AG09319 (cell line): ENCODE measurements around the gene TTC27.
"Not testable (repeated sequence)": the region's sequence is repeated elsewhere in the genome, so short reads cannot be mapped to it uniquely, and the experiment has no call there.

Experiments
- DNase-seq: peaks from one replicate; pipeline ENCODE4 v3.0.0-alpha.2; 2010; ENCODE audit warnings: low read depth; ENCODE audit errors: extremely low read depth
- TF ChIP-seq, protein P1 (sequence below): IDR thresholded peaks from 2 replicates; pipeline ENCODE4 v1.5.1; 2011; ENCODE audit warnings: low read depth, mild to moderate bottlenecking, inconsistent platforms, low read length, moderate library complexity

Gene TTC27

DNA sequence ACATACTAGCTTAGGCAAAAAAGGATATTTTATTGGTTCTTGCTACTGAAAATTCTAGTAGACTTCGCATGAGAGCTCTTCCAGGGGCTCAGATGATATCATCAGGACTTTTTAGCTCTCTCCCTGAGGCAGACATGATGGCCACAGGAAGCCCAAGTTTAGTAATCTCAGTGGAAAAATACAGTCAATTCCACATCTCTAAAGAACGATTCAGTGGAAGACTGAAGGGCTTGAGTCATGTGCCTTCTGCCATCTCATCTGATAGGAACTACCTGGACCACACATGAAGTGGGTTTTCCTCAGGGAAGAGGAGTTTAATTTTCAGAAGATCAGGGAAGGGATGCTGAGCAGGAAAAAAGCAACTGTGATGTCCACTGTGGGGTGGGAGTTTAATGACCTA, 117.3 kb downstream of the TTC27 start:
- TF ChIP-seq, protein P1, sequence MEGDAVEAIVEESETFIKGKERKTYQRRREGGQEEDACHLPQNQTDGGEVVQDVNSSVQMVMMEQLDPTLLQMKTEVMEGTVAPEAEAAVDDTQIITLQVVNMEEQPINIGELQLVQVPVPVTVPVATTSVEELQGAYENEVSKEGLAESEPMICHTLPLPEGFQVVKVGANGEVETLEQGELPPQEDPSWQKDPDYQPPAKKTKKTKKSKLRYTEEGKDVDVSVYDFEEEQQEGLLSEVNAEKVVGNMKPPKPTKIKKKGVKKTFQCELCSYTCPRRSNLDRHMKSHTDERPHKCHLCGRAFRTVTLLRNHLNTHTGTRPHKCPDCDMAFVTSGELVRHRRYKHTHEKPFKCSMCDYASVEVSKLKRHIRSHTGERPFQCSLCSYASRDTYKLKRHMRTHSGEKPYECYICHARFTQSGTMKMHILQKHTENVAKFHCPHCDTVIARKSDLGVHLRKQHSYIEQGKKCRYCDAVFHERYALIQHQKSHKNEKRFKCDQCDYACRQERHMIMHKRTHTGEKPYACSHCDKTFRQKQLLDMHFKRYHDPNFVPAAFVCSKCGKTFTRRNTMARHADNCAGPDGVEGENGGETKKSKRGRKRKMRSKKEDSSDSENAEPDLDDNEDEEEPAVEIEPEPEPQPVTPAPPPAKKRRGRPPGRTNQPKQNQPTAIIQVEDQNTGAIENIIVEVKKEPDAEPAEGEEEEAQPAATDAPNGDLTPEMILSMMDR, result no peak
- no peak for DNase-seq

DNA sequence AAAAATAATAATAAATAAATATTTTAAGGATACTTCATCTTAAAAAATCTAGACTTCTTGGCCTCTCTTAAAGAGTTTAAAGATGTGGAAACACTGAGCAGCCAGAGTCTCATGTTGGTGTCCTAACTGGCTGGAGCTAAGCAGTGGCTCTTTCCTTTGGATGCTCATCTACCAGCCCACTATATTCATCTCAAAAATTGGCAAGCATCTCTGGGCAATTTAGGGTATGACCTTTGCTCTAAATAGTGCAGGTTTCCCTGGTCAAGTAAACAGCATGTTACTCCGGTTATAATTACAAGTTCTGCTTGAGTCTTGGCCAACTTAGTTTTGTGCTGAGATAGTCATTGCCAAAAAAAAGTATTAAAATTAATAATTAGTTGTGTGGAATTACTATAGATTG, 117.8 kb downstream of the TTC27 start:
- no peak for DNase-seq
- TF ChIP-seq, protein P1, result no peak

DNA sequence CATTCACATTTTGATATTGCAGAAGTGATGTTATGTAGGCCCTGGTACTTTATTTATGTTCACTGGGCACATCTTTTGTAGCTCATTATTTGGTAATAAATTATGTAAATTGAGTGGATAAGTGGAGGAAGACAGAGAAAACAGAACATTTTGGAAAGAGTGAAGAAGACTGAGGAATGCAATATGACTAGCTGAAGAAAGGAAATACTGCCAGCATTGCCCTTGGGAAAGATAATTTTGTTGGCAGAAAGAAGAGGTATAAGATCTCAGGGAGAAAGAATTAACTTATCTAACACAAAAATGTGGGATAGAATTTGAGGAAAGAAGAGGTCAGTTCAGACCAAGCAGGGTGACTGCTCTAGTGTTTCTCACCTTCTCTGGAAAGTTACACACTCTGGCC, 118.8 kb downstream of the TTC27 start:
- DNase-seq, result no peak
- TF ChIP-seq, protein P1, result no peak

DNA sequence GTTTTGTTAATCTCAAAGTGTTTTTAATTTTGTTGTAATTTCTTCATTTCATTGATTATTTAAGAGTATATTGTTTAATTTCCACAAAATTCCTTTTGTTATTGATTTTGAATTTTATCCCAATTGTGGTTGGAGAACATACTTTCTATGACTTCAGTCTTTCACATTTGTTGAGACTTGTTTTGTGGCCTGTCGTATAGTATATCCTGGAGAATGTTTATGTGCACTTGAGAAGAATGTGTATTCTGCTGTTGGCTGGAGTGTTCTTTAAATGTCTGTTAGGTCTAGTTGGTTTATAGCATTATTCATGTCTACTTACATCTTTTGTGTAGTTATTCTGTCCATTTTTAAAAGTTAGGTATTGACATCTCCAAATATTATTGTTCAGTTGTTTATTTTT, 120.3 kb downstream of the TTC27 start:
- TF ChIP-seq, protein P1, result no peak
- no peak for DNase-seq

DNA sequence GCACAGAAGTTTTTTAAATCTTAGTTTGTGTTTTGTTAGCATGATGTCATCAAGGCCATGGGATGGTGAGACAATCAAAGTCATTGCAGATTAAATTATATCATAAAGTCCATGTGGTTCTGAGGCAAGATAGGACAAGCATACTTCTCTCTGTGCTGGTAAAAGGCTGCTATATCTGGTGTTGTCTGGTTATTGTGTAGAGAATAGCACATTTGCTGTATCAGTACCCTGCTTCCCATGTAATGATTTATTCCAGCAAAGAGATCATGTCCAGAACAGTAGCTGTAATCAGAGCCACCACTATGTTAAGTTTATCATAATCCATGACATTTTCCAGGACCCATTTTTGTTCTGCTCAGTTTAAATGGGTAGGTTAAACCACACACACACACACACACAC, 123.0 kb downstream of the TTC27 start:
- TF ChIP-seq, protein P1, result no peak

DNA sequence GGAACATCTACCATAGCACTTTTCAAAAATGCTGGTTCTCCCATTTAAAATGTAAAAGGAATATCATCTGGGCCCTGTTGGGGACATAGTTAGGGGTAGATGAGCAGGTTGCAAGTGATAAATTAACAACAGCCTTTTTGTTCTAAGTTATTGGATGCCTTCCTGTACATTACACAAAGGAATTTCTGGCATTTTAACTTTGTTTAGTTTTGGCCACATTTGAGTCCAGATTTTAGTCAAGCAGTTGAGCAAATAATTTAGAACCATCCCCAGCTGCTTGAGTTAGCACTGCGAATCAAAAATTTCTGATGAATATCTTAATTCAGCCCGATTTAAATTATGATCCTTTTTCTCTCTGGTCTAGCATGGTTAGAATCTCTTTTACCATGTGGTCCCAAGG, 124.4 kb downstream of the TTC27 start:
- TF ChIP-seq, protein P1, result no peak
- no peak for DNase-seq

More for the DNA sequence above, 123.0 kb downstream of the TTC27 start:
- DNase-seq, result no peak

DNA sequence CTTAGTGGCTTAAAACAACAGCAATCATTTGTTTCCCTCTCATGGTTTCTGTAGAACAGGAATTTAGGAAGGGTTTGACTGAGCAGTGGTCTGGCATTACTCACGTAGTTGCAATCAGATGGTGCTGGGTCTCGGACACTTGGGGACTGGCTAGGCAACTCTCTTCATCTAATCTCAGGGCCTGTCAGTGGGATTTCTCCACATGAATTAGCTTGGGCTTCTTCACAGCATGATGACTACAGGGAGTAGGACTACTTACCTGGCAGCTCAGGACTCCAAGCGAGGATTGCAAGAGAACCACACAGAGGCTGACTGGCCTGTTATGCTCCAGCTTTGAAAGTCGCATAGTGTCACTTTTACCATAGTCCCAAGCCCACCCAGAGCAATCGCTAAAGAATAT, 125.1 kb downstream of the TTC27 start:
- DNase-seq, result no peak
- TF ChIP-seq, protein P1, result no peak

DNA sequence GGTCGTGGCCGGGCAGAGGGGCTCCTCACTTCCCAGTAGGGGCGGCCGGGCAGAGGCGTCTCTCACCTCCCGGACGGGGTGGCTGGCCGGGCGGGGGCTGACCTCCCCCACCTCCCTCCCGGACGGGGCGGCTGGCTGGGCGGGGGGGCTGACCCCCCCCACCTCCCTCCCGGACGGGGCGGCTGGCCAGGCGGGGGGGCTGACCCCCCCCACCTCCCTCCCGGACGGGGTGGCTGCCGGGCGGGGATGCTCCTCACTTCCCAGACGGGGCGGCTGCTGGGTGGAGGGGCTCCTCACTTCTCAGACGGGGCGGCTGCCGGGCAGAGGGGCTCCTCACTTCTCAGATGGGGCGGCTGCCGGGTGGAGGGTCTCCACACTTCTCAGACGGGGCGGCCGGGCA, 126.8 kb downstream of the TTC27 start:
- DNase-seq, result not testable (repeated sequence)
